ENCODE data around the gene KDM4C.

DNA sequence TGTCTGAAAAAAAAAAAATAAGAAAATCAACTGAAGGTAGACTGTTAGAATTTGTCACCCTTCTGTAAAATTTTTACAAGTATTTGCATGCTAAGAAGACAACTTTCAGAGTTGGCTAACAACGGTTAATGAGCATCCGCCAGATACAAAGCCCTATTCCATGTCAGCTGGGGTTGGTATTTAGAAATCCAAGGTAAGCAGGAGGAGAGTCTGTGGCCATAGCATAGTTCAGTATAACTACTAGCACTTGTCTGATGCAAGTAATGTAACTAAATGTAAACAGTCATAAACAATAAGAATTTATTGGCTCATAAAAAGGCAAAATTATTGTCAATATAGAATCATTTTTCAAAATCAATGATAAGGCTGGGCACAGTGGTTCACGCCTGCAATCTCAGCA is 45.7 kb upstream of the KDM4C start:
- TF ChIP-seq, protein P1, sequence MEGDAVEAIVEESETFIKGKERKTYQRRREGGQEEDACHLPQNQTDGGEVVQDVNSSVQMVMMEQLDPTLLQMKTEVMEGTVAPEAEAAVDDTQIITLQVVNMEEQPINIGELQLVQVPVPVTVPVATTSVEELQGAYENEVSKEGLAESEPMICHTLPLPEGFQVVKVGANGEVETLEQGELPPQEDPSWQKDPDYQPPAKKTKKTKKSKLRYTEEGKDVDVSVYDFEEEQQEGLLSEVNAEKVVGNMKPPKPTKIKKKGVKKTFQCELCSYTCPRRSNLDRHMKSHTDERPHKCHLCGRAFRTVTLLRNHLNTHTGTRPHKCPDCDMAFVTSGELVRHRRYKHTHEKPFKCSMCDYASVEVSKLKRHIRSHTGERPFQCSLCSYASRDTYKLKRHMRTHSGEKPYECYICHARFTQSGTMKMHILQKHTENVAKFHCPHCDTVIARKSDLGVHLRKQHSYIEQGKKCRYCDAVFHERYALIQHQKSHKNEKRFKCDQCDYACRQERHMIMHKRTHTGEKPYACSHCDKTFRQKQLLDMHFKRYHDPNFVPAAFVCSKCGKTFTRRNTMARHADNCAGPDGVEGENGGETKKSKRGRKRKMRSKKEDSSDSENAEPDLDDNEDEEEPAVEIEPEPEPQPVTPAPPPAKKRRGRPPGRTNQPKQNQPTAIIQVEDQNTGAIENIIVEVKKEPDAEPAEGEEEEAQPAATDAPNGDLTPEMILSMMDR (IDR thresholded peaks at IDR 0.05) = no peak
- TF ChIP-seq POLR2A (IDR thresholded peaks at IDR 0.05) = no peak

All from thyroid gland (tissue), 4 donors.